Stimulated activated CD4-positive, alpha-beta T cell treated with anti-CD3 and anti-CD28 coated beads, Interleukin-12 subunit alpha, Interleukin-12 subunit beta, amount 100 ng/mL, for 4 hours (primary cell): ENCODE measurements around the gene LRP1.
A peak's percentile ranks its signal among the peaks of the same experiment; 100 is the strongest.

Source experiments
- DNase-seq: peaks from one replicate; pipeline ENCODE4 v3.0.0-alpha.2; 2020

Gene LRP1

DNA sequence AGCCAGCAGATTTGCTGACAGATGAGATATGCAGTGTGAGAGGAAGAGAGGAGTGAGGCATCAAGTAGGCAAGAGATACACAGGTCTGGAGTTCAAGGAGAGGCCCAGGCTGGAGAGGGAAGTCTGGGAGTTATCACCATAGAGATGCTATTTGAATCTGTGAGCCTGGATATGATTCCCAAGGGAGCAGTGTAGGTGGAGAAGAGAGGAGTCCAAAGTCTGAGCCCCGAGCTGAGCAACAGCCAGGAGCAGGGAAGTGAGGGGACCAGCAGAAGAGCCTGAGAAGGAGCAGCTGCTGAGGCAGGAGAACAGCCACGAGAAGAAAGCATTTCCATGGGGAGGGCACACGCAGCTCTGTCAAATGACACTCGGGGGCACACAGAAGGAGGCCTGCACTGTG is 68.2 kb downstream of the LRP1 start:
- DNase-seq, result no peak

DNA sequence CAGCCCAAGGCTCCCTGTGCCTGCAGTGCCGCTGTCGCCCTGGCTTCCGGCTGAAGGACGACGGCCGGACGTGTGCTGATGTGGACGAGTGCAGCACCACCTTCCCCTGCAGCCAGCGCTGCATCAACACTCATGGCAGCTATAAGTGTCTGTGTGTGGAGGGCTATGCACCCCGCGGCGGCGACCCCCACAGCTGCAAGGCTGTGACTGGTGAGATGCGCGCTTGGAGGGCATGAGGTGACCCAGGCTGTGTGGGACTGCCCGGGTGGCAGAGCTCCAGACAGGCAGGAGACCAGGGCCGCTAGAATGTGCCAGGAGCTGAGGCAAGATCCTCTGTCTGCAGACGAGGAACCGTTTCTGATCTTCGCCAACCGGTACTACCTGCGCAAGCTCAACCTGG is 68.7 kb downstream of the LRP1 start:
- no peak for DNase-seq

- DNase-seq, result no peak
Observed at GRCh38 chr12:57198329-57198728, 70.0 kb downstream of the LRP1 start.

GRCh38 chr12:57199191-57199590 is 70.9 kb downstream of the LRP1 start:
- no peak for DNase-seq

GRCh38 chr12:57200497-57200896 is 72.2 kb downstream of the LRP1 start:
- no peak for DNase-seq

- no peak for DNase-seq
Observed at GRCh38 chr12:57201219-57201618, 72.9 kb downstream of the LRP1 start.

DNA sequence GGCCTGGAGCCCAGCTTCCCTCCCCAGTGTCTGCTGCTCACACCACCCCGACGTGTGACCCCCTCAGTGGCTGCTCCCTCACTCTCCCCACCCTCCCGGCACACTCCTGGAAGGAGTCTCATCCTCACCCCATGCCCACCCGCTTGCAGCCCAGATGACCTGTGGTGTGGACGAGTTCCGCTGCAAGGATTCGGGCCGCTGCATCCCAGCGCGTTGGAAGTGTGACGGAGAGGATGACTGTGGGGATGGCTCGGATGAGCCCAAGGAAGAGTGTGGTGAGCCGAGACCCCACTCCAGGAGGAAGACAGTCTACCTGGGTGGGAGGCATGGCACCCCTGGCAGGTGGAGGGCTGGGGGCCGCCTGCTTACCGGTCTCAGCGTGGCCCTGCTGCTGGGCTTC is 73.3 kb downstream of the LRP1 start:
- no peak for DNase-seq

GRCh38 chr12:57202321-57202720 is 74.0 kb downstream of the LRP1 start:
- DNase-seq, result no peak

DNA sequence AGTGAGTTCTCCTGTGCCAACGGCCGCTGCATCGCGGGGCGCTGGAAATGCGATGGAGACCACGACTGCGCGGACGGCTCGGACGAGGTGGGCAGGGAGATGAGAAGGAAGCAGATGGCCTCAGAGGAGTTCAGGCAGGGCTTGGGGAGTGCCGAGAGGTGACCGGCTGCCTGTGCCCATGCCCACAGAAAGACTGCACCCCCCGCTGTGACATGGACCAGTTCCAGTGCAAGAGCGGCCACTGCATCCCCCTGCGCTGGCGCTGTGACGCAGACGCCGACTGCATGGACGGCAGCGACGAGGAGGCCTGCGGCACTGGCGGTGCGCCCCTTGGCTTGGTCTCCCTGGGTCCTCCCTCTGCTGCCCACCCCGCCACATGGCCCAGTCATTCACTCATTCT is 74.9 kb downstream of the LRP1 start:
- DNase-seq, result no peak

- DNase-seq, result no peak
Observed at GRCh38 chr12:57203791-57204190, 75.5 kb downstream of the LRP1 start.

DNA sequence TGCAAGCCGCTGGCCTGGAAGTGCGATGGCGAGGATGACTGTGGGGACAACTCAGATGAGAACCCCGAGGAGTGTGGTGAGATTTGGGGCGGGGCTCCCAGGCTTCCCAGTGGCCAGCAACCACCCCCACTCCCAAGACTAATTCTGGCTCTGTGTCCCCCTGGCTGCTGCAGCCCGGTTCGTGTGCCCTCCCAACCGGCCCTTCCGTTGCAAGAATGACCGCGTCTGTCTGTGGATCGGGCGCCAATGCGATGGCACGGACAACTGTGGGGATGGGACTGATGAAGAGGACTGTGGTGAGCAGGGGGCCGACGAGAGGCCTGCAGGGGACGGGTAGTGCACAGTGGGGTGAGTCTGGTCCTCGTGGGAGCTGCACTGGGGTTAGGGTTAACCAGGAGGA is 76.2 kb downstream of the LRP1 start:
- no peak for DNase-seq

DNA sequence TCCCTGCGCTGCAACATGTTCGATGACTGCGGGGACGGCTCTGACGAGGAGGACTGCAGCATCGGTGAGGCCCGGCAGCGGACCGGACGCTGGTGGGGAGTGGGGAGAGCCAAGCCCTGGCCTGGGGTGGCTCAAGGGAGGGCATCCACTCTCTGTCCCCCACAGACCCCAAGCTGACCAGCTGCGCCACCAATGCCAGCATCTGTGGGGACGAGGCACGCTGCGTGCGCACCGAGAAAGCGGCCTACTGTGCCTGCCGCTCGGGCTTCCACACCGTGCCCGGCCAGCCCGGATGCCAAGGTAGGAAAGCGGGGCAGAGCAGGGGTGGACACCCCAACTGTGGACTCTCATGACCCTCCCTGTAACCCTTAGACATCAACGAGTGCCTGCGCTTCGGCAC is 76.9 kb downstream of the LRP1 start:
- DNase-seq, result no peak

GRCh38 chr12:57205931-57206330 is 77.6 kb downstream of the LRP1 start:
- DNase-seq, result no peak

- DNase-seq, result no peak
Observed at GRCh38 chr12:57207731-57208630, 79.7 kb downstream of the LRP1 start.

- DNase-seq, result no peak
Observed at GRCh38 chr12:57208631-57209282, 80.5 kb downstream of the LRP1 start.

- no peak for DNase-seq
Observed at GRCh38 chr12:57209916-57210315, 81.6 kb downstream of the LRP1 start.

GRCh38 chr12:57210461-57210860 is 82.2 kb downstream of the LRP1 start:
- no peak for DNase-seq

DNA sequence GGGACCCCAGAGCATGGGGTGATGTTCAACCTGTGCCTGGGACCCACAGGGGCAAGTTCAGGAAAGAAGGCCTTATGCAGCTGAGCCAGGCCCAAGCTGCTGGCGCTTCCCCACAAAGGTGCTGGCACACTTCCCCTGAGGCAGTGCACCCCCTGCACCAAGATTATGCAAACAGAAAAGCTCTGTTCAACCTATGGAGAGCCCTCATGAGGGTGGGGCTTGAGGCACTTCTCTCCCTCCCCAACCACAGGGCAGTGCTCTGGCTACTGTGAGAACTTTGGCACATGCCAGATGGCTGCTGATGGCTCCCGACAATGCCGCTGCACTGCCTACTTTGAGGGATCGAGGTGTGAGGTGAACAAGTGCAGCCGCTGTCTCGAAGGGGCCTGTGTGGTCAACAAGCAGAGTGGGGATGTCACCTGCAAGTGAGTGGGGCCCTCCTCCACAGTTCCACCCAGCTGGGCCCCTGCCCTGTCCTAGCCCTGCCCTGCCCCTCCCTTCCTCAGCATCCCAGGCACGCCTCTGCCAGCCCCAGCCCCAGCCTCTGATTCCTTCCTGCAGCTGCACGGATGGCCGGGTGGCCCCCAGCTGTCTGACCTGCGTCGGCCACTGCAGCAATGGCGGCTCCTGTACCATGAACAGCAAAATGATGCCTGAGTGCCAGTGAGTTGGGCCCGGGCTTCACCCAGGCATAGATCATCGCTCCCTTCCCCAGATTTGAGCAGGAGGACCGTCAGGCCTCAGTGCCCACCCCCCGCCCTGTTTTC is 82.8 kb downstream of the LRP1 start:
- no peak for DNase-seq

DNA sequence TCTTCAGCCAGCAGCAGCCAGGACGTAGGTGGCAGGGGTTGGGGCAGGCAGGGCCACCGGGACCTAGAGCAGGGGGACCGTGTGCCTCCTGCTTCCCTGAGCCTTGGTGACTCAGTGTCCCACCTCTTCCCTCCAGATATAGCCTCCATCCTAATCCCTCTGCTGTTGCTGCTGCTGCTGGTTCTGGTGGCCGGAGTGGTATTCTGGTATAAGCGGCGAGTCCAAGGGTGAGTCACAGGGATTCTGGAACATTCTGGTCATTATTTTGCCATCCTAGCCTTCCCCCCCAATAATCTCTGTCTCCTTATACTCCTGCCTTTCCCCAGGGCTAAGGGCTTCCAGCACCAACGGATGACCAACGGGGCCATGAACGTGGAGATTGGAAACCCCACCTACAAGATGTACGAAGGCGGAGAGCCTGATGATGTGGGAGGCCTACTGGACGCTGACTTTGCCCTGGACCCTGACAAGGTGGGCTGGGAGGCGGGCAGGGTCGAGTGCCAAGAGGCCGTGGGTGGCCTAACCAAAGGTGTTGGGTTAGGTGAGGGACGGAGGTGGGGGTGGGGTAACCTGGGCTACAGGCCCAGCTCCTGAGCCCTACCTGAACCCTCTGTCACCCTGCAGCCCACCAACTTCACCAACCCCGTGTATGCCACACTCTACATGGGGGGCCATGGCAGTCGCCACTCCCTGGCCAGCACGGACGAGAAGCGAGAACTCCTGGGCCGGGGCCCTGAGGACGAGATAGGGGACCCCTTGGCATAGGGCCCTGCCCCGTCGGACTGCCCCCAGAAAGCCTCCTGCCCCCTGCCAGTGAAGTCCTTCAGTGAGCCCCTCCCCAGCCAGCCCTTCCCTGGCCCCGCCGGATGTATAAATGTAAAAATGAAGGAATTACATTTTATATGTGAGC is 83.8 kb downstream of the LRP1 start:
- DNase-seq, result no peak

- DNase-seq, result no peak
Observed at GRCh38 chr12:57212701-57213057, 84.4 kb downstream of the LRP1 start.

DNA sequence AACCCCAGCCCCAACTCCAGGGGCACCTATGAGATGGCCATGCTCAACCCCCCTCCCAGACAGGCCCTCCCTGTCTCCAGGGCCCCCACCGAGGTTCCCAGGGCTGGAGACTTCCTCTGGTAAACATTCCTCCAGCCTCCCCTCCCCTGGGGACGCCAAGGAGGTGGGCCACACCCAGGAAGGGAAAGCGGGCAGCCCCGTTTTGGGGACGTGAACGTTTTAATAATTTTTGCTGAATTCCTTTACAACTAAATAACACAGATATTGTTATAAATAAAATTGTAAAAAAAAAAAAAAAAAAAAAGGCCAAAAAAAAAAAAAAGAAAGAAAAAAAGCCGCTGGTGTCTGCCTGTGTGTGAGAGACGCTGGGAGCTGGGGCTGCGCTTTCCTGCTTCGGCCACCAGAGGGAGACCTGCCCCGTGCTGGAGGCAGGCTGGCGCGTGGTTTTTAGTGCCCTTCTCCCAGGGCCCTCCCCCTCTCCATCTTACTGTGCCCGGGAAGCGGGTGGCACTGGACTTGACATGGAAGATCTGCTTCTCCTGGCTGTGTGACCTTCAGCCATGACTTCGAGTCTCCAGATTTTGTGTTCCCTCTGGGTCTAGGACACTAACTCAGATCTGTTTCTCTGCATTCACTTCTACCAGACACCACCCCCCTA is 84.9 kb downstream of the LRP1 start:
- DNase-seq, result peak; percentile 80

GRCh38 chr12:57213763-57214397 is 85.6 kb downstream of the LRP1 start:
- DNase-seq, result no peak
